Stimulated activated CD4-positive, alpha-beta T cell treated with anti-CD3 and anti-CD28 coated beads, Interleukin-1b, Interleukin-23, amount 100 ng/mL, for 24 hours (primary cell): ENCODE results near the gene NDEL1.
A peak's percentile ranks its signal among the peaks of the same experiment; 100 is the strongest.
"Not testable (repeated sequence)": the region's sequence is repeated elsewhere in the genome, so short reads cannot be mapped to it uniquely, and the experiment has no call there.

Experiments
- DNase-seq, 4 experiments: peaks; one replicate each; pipeline ENCODE4 v3.0.0-alpha.2; 2020; ENCODE audit warnings: low read depth in 4 of 4, low spot score in 1 of 4

The NDEL1 gene, protein sequence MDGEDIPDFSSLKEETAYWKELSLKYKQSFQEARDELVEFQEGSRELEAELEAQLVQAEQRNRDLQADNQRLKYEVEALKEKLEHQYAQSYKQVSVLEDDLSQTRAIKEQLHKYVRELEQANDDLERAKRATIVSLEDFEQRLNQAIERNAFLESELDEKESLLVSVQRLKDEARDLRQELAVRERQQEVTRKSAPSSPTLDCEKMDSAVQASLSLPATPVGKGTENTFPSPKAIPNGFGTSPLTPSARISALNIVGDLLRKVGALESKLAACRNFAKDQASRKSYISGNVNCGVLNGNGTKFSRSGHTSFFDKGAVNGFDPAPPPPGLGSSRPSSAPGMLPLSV

DNA sequence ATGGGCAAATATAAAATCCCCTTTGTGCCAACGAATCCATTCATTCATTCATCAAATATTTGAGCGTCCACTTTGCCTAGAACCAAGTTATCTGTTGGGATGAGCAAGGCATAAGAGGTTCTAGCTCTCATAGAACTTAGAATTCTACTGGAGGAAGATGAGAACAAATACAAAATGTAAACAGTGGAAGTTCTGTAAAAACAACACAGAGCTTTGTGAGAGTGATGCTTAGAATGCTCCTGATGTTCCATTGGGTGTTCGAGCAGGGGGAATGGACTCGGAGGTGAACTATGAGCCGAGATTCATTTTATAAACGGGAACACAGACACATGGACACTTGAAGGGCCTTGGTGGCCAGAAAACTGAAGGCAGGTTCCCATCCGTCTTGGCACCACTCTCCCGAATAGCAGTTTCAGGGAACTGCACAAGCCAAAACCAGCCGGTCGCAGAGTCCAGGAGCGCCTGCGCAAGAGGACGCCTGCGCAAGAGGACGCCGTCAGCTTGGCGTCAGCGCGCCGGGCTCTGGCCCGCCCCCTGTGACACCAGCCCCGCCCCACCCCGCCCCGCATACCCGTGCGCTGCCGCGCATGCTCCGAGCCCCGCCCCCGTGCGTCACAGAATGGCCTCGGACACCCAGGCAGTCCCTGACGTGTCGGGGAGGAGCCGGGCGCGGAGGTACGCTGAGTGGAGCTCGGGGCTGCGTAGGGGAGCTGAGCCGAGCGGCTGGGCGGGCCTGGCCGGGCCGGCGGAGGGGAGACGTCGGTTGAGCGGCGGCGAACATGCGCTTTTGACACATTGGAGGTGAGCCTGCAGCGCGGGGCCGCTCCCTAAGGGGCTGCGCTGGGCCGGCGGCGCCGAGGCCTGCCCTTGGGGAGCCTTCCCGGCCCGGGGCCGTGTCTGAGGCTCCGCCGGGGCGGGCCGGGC is at the start of gene NDEL1:
TSS of gene NDEL1 (plus strand) at position 640 of the 924 bp plus-strand sequence. CDS start 8,388 bp downstream, outside the sequence.
- peak; percentile 97 to 99 (median 99) for DNase-seq

DNA sequence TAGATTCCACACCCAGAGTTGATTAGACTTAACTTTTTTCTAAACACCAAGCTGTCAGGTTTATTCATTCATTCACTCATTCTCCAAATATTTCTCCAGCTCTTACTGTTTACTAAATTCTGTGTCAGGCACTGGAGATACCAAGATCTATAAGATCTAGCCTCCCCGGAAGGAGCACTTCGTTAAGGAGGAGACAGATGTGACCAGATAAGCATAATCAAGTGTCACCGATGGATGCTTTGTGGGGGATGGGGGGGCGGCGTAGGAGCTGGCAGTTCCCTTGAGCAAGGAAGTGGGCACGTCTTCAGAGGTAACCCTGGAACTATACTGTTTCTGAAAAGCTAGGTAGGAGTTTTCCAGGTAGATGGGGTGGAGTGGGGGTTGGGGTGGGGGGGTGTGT is 48.8 kb upstream of the NDEL1 start:
- DNase-seq = no peak

DNA sequence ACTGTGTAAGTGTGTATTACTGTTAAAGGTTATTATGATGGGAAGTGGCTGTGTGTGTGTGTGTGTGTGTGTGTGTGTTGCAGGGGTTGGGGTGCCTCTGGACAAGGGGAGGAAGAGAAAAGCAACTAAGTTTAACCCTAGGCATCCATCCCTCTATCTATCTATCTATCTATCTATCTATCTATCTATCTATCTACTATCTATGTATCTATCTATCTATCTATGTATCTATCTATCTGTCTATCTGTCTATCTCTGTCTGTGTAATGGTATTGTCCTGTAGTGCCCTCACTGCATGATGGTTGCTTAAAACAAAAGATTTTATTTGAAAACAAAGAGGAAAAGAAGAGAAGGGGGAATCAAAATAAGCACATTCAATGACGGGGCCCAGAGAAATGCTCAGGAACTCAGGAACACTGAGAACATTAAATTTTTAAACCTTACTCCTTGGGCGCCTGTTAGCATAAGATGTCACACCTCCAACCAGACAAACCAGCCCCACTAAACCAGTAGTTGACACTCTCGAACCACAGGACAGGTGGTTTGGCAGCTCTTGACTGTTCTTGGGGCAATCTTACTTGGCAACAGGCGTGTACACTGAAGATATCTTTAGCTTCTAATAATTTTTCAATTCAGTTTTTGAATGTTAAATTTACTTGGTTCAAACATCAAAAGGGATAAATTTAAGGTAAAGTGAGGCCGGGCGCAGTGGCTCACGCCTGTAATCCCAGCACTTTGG is 47.6 kb upstream of the NDEL1 start:
- DNase-seq = no peak

DNA sequence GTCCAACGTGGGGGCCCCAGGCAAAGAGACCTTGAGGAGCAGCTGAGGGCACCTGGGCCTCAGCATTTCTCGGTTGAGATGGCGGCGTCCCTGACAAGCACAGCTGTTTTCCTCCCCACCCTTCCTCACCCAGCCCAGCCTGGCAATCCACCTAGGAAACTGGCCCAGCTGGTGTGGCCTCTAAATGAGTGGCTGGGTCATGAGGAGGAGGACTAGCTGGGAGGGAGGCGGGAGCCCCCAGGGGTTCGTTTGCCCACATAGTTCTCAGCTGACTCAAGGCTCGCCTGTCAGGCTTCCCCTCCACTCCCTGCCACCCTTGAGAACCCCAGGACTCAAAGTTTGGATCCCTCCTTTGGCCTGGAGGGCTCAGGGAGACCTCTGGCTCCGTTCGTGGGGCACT is 44.0 kb upstream of the NDEL1 start:
- no peak for DNase-seq

DNA sequence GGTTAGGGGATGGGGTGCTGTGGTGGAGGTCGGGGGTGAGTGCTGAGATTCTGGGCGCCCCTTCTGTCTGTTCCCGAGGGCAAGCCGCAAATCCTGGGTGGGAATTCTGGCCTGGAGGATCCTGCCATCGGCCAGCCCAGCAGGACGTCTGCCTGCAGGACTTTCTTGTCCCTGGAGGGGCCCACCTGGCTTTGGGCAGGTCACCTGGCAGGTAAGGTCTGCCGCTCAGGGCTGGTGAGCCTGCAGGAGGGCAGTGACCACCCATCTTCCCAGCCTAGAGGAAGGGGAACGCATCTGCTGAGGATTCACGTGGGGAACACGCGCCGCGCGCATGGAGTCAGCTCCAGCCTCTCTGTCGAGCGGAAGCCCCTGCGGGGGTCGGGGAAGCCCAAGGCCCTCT is 43.4 kb upstream of the NDEL1 start:
- DNase-seq = no peak

GRCh38 chr17:8392674-8393469 is 42.8 kb upstream of the NDEL1 start:
- DNase-seq = no peak

DNA sequence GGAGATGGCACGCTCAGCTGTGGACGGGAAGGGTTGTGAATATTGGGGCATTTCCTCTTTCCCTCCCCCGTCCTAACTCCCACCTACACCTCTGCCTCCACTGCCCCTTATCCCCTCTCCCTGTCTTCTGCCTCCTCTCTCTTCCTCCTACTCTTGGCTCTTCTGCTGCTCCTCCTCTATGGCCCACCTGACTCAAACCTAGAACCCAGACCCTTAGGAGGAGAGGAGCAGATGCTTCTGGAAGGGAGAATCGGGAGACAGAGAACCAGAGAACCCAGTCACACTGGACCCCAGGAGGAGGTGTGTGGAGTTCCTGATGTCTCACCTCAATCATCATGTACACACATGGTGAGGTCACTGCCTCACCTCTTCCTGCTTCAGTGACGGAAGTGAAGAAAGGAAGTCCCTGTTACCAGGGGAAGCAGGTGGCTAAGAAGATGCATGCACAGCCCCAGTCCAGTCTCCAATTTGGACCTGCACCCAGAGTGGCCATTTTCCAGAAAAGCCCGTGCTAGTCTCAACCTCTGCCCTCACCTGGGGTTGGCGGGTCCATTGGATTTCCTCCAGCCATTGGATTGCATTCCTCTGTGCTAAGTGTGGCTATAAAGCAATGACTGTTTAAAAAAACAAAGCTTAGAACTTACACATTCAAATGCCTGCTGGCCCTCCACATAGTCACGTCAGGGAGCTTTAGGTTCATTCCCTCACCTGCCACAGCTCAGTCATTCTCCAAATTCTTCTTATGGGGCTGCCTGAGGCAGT is 42.0 kb upstream of the NDEL1 start:
- no peak for DNase-seq

DNA sequence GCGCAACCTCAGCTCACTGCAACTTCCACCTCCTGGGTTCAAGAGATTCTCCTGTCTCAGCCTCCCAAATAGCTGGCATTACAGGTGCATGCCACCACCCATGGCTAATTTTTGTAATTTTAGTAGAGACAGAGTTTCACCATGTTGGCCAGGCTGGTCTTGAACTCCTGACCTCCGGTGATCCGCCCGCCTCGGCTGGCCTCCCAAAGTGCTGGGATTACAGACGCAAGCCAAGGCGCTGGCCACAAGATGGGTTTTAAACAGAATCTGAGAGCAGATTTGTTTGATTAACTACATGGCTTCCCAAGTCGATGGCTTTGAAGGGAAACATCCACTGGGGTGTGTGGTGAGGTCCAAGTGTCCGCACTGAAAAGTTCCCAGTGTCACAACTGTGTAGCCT is 41.2 kb upstream of the NDEL1 start:
- DNase-seq = not testable (repeated sequence)

GRCh38 chr17:8397636-8398035 is 38.0 kb upstream of the NDEL1 start, which contains the start of gene RNF222:
TSS of gene RNF222 (minus strand) at chr17:8397827. CDS start at chr17:8393461, 4,366 bp downstream.
- DNase-seq = no peak

DNA sequence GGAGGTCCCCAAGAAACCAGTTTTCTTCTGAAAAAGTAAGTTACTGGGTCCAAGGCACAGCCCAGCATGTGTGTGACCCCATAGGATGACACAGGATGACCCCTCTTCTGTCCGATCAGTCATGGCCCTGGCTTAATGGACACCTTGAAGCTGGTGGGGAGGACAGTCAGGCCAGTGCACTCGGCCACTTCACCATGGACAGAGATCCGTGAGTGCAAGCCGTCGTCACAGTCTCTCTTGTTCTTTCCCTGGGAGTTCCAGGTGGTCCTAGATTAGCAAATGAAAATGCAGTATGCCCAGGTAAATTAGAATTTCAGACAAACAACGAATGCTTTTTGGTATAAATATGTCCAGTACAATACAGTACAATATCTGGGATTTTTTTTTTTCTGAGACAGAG is 36.7 kb upstream of the NDEL1 start:
- no peak for DNase-seq

- DNase-seq = no peak
Observed at GRCh38 chr17:8401107-8401506, 34.6 kb upstream of the NDEL1 start.

- DNase-seq = no peak
Observed at GRCh38 chr17:8402921-8403536, 32.7 kb upstream of the NDEL1 start.

- no peak for DNase-seq
Observed at GRCh38 chr17:8405499-8406016, 30.1 kb upstream of the NDEL1 start.

DNA sequence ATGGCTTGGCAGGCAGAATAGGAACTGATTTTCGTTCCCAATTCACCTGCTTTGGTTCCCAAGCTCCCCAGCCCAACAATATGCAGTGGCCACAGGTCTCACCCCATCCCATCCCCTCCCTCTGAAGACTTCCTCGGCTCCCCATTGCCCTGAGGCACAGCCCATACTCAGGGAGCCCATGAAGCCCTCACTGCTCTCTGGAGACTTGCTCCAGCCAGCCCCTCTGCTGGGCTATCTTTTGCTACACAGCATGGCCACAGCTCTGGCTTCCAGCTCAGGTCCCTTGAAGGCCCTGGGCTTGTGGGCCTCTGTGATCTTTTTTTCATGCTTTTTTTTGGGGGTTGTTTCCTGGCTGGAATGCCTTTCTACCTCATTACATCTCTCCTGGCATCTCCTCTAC is 29.5 kb upstream of the NDEL1 start:
- no peak for DNase-seq

DNA sequence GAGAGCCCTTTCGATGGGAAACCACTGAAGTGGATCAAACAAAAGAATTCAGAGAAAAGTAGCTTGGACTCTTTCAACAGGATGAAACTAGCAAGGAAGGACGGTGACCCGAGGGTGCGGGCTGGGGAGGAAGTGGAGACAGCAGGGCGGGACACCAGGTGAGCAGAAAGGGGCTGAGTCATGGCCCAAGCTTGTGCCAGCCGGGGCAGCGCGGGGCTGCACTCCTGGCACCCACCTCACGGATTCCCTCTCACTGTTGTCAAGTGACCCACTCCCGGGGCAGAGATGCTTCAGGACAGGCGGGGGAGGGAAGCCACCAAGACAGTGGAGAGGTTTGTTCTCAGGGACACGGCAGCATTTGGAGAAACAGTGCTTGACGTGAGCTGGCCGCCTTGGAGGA is 27.3 kb upstream of the NDEL1 start:
- no peak for DNase-seq

- peak; percentile 65 to 81 (median 70) for DNase-seq
Observed at GRCh38 chr17:8409966-8410882, 25.5 kb upstream of the NDEL1 start.

DNA sequence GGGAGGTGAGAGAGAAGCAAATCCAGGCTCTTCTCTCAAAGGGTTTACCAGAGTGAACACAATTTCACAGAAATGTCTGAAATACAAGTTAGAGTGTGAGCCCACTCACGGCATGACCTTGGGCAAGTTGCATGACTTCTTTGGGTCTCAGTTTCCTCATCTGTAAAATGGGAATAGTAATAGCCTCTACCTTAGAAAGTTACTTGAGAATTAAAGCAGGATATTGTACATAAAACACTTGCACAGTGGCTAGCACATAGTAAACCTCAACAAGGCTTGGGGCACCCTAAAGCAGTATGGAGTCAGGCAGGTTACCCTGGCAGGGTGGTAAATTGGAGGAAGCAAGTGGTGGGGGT is 24.8 kb upstream of the NDEL1 start:
- no peak for DNase-seq

DNA sequence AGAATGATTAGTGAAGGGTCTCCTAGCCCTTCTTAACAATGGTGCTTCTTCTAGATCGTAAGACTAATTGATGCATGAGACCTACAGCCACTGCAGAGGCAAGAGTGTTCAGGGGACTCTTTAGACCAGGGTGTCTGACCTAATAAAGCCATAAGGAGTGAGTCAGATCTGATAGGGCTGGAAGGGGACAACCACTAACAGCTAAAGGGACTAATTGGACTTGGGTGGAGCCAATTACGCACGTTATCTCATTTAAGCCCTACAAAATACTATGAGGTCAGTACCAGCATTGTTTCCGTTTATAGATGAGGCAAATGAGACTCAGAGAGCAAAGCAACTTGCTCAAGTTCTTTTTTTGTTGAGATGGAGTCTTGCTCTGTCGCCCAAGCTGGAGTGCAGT is 23.6 kb upstream of the NDEL1 start:
- DNase-seq = no peak
